HEK293T (cell line): ENCODE measurements around the gene LPO.

Experiments used
- BHLHE40 ChIP-seq: fragments of 450-650 bp; IDR thresholded peaks from 2 replicates; pipeline ENCODE4 v1.6.1; 2016; ENCODE audit warnings: mild to moderate bottlenecking, moderate library complexity, borderline replicate concordance
- ELF4 ChIP-seq: fragments of 450-650 bp; IDR thresholded peaks from 2 replicates; pipeline ENCODE4 v1.6.1; 2017; ENCODE audit warnings: antibody characterized with exemption
- FOXA1 ChIP-seq: fragments of 450-650 bp; IDR thresholded peaks from 2 replicates; pipeline ENCODE4 v1.6.1; 2016; ENCODE audit warnings: mild to moderate bottlenecking
- FOXK2 ChIP-seq: fragments of 450-650 bp; IDR thresholded peaks from 2 replicates; pipeline ENCODE4 v1.6.1; 2016; ENCODE audit warnings: mild to moderate bottlenecking
- FOXM1 ChIP-seq: fragments of 450-650 bp; IDR thresholded peaks from 2 replicates; pipeline ENCODE4 v1.6.1; 2017; ENCODE audit warnings: mild to moderate bottlenecking, borderline replicate concordance
- HDGF ChIP-seq: fragments of 450-650 bp; IDR thresholded peaks from 2 replicates; pipeline ENCODE4 v1.6.1; 2017; ENCODE audit warnings: antibody characterized with exemption, borderline replicate concordance
- L3MBTL2 ChIP-seq: fragments of 450-650 bp; conservative IDR thresholded peaks from 2 replicates; pipeline ENCODE4 v1.6.1; 2016; ENCODE audit warnings: mild to moderate bottlenecking
- NFRKB ChIP-seq: fragments of 450-650 bp; IDR thresholded peaks from 2 replicates; pipeline ENCODE4 v1.6.1; 2016; ENCODE audit warnings: mild to moderate bottlenecking, moderate library complexity
- SP1 ChIP-seq: fragments of 450-650 bp; IDR thresholded peaks from 2 replicates; pipeline ENCODE4 v1.6.1; 2017
- SUZ12 ChIP-seq: fragments of 450-650 bp; IDR thresholded peaks from 2 replicates; pipeline ENCODE4 v1.6.1; 2016; ENCODE audit warnings: mild to moderate bottlenecking
- TARDBP ChIP-seq: fragments of 450-650 bp; IDR thresholded peaks from 2 replicates; pipeline ENCODE4 v1.6.1; 2016
- ZNF384 ChIP-seq: fragments of 450-650 bp; IDR thresholded peaks from 2 replicates; pipeline ENCODE4 v1.6.1; 2016

DNA sequence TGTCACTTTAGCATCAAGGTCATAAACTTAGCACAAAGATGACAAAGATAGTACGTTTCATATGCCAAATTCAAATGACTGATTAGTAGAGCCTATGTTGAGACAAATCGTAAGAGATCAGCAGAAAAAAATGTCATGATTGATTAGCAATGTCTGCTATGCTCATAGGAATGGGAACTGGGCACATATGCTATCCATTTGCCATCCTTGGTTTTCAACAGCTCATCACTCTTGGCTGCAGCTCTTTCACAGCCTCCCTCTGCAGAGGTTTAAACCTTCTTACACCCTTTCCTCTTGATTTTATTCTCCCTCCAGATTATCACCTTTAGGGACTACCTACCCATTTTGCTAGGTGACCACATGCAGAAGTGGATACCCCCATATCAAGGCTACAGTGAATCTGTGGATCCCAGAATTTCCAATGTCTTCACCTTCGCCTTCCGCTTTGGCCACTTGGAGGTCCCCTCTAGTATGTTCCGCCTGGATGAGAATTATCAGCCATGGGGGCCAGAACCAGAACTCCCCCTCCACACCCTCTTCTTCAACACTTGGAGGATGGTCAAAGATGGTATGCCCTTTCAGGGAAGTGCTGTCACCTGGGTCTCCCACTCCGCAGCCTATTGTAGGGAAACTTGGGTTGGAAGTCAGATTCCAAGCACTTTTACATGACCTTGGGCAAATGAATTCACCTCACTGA lies 26.2 kb downstream of the LPO start:
- TF ChIP-seq FOXM1 (no peak), L3MBTL2 (no peak), ELF4 (no peak), BHLHE40 (no peak), HDGF (no peak), SUZ12 (no peak), FOXA1 (no peak), FOXK2 (no peak), TARDBP (no peak), SP1 (no peak), NFRKB (no peak), ZNF384 (no peak)
